ENCODE results near the gene NOP9. TPM values are rescaled to one million over a fixed set of nuclear protein-coding genes. Genes with fewer than 3 reads are reported as not detected.
"Not testable (repeated sequence)": the region's sequence is repeated elsewhere in the genome, so short reads cannot be mapped to it uniquely, and the experiment has no call there.

The NOP9 gene
- total RNA-seq, 1 experiment from 2014 or later = 17.1 TPM

- DNase-seq (ENCODE audit: low read depth) = no peak
These were observed 47.5 kb downstream of the NOP9 start for GRCh38 chr14:24347134-24347533.

GRCh38 chr14:24348186-24348585 is 48.5 kb downstream of the NOP9 start:
- DNase-seq (ENCODE audit: low read depth) = no peak

GRCh38 chr14:24349742-24350141 is 50.1 kb downstream of the NOP9 start:
- no peak for DNase-seq (ENCODE audit: low read depth)

GRCh38 chr14:24351517-24351916 is 51.9 kb downstream of the NOP9 start:
- DNase-seq (ENCODE audit: low read depth) = no peak

- no peak for DNase-seq (ENCODE audit: low read depth)
These were observed 54.2 kb downstream of the NOP9 start for GRCh38 chr14:24353559-24354481.

GRCh38 chr14:24354482-24354825 is 54.8 kb downstream of the NOP9 start:
- not testable (repeated sequence) for DNase-seq (ENCODE audit: low read depth)

GRCh38 chr14:24355009-24355408 is 55.4 kb downstream of the NOP9 start:
- DNase-seq (ENCODE audit: low read depth) = no peak

- no peak for DNase-seq (ENCODE audit: low read depth)
These were observed 56.6 kb downstream of the NOP9 start for GRCh38 chr14:24356208-24356607.

Other genes with a start within 250 kb of the NOP9 start
- gene CARMIL3, start 247.8 kb upstream of the NOP9 start, total RNA-seq (2014; rRNA removed; shearing (Covaris generic)) = under 0.01 TPM in 1 of 2 replicates, not detected in the other
- gene CPNE6, start 228.3 kb upstream of the NOP9 start, total RNA-seq (2014; rRNA removed; shearing (Covaris generic)) = not detected in 2 replicates
- gene PCK2, start 205.5 kb upstream of the NOP9 start, total RNA-seq (2014; rRNA removed; shearing (Covaris generic)) = 6.6 and 12.6 TPM in 2 replicates
- 68.9 and 75.2 TPM in 2 replicates for gene DCAF11, start 185.1 kb upstream of the NOP9 start, total RNA-seq (2014; rRNA removed; shearing (Covaris generic))
- 3.1 and 5.9 TPM in 2 replicates for gene NRL, start 184.9 kb upstream of the NOP9 start, total RNA-seq (2014; rRNA removed; shearing (Covaris generic))
- 2.7 TPM in 1 of 2 replicates, not detected in the other for gene FITM1, start 169.2 kb upstream of the NOP9 start, total RNA-seq (2014; rRNA removed; shearing (Covaris generic))
- 191 and 208 TPM in 2 replicates for gene PSME1, start 163.7 kb upstream of the NOP9 start, total RNA-seq (2014; rRNA removed; shearing (Covaris generic))
- gene EMC9, start 158.3 kb upstream of the NOP9 start, total RNA-seq (2014; rRNA removed; shearing (Covaris generic)) = 25.4 and 46.5 TPM in 2 replicates
- gene PSME2, start 153.2 kb upstream of the NOP9 start, total RNA-seq (2014; rRNA removed; shearing (Covaris generic)) = 241 and 245 TPM in 2 replicates
- gene RNF31, start 152.4 kb upstream of the NOP9 start, total RNA-seq (2014; rRNA removed; shearing (Covaris generic)) = 49.7 and 68.1 TPM in 2 replicates
- gene IRF9, start 138.6 kb upstream of the NOP9 start, total RNA-seq (2014; rRNA removed; shearing (Covaris generic)) = 7.9 and 25.5 TPM in 2 replicates
- gene REC8, start 127.8 kb upstream of the NOP9 start, total RNA-seq (2014; rRNA removed; shearing (Covaris generic)) = not detected in 2 replicates
- gene IPO4, start 111.0 kb upstream of the NOP9 start, total RNA-seq (2014; rRNA removed; shearing (Covaris generic)) = 165 and 275 TPM in 2 replicates
- 91.9 and 98.7 TPM in 2 replicates for gene TM9SF1, start 104.4 kb upstream of the NOP9 start, total RNA-seq (2014; rRNA removed; shearing (Covaris generic))
- gene TSSK4, start 94.2 kb upstream of the NOP9 start, total RNA-seq (2014; rRNA removed; shearing (Covaris generic)) = not detected in 2 replicates
- 60.1 and 89.8 TPM in 2 replicates for gene CHMP4A, start 86.4 kb upstream of the NOP9 start, total RNA-seq (2014; rRNA removed; shearing (Covaris generic))
- gene MDP1, start 83.8 kb upstream of the NOP9 start, total RNA-seq (2014; rRNA removed; shearing (Covaris generic)) = 12.7 and 18.9 TPM in 2 replicates
- 308 and 348 TPM in 2 replicates for gene NEDD8, start 67.5 kb upstream of the NOP9 start, total RNA-seq (2014; rRNA removed; shearing (Covaris generic))
- gene GMPR2, start 66.9 kb upstream of the NOP9 start, total RNA-seq (2014; rRNA removed; shearing (Covaris generic)) = 83.3 and 112 TPM in 2 replicates
- 34.6 and 48.3 TPM in 2 replicates for gene TINF2, start 57.2 kb upstream of the NOP9 start, total RNA-seq (2014; rRNA removed; shearing (Covaris generic))
- gene TGM1, start 36.7 kb upstream of the NOP9 start, total RNA-seq (2014; rRNA removed; shearing (Covaris generic)) = 0.69 and 2.6 TPM in 2 replicates
- gene RABGGTA, start 28.3 kb upstream of the NOP9 start, total RNA-seq (2014; rRNA removed; shearing (Covaris generic)) = 21.5 and 22.1 TPM in 2 replicates
- 1.7 and 4.9 TPM in 2 replicates for gene DHRS1, start 70 bp upstream of the NOP9 start, total RNA-seq (2014; rRNA removed; shearing (Covaris generic))
- gene CIDEB, start 8.1 kb downstream of the NOP9 start, total RNA-seq (2014; rRNA removed; shearing (Covaris generic)) = 0.06 TPM in 1 of 2 replicates, not detected in the other
- gene LTB4R2, start 10.3 kb downstream of the NOP9 start, total RNA-seq (2014; rRNA removed; shearing (Covaris generic)) = 6.9 and 16.7 TPM in 2 replicates
- gene LTB4R, start 11.7 kb downstream of the NOP9 start, total RNA-seq (2014; rRNA removed; shearing (Covaris generic)) = 2.5 and 6.3 TPM in 2 replicates
- 0.17 TPM in 1 of 2 replicates, not detected in the other for gene ADCY4, start 35.2 kb downstream of the NOP9 start, total RNA-seq (2014; rRNA removed; shearing (Covaris generic))
- gene RIPK3, start 40.1 kb downstream of the NOP9 start, total RNA-seq (2014; rRNA removed; shearing (Covaris generic)) = not detected in 2 replicates
- 14.5 and 28.8 TPM in 2 replicates for gene NFATC4, start 68.3 kb downstream of the NOP9 start, total RNA-seq (2014; rRNA removed; shearing (Covaris generic))
- gene NYNRIN, start 99.2 kb downstream of the NOP9 start, total RNA-seq (2014; rRNA removed; shearing (Covaris generic)) = 0.33 and 0.57 TPM in 2 replicates
- gene CBLN3, start 129.8 kb downstream of the NOP9 start, total RNA-seq (2014; rRNA removed; shearing (Covaris generic)) = not detected in 2 replicates
- 22.4 and 29.4 TPM in 2 replicates for gene KHNYN, start 130.1 kb downstream of the NOP9 start, total RNA-seq (2014; rRNA removed; shearing (Covaris generic))
- gene SDR39U1, start 142.9 kb downstream of the NOP9 start, total RNA-seq (2014; rRNA removed; shearing (Covaris generic)) = 9.3 and 10.0 TPM in 2 replicates
- not detected in 2 replicates for gene CMA1, start 208.4 kb downstream of the NOP9 start, total RNA-seq (2014; rRNA removed; shearing (Covaris generic))

All from Daoy (cell line).